GM18858 (cell line): ENCODE data around the gene TTC3.

ENCODE experiments used
- ATAC-seq: cut with Tn5 transposase; IDR thresholded peaks from one replicate; pipeline ENCODE4 v1.9.1; 2021; ENCODE audit not compliant: unreplicated experiment

TTC3 gene

DNA sequence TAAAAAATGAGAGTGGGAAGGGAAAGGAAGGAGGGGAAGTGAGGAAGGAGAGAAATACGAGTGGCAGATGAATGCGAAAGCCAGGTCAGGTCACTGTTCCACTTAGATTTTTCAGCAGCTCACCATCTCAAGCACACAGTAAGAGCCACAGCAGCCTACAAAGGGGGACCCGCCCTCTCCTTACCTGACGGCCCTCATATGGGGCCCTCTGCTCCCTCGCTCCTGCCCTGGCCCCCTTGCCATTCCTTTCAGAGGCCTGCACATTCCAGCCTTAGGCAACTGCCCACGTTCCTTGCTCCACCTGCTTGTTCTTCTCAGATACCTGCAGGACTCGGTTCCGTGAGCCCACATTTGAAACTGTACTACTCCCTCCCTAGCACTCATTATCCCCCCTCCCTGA lies 172.1 kb downstream of the TTC3 start:
- no peak for ATAC-seq

DNA sequence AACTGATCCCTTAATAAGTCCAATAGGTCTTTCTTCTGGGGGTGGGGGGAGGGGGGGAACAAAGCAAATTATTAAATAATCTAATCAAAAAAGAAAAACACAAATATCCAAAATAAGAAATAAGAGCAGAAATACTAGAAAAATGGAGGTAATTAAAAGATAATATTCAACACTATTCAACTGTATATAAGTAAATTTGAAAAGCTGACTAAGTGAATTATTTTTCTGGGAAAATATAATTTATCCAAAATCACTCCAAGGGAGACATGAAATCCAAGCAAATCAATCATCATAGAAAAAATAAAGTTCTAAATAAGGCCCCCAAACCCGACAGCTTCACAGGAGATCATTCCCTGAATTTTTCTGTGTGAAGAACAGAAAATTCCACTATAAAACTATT lies 175.2 kb downstream of the TTC3 start:
- no peak for ATAC-seq

DNA sequence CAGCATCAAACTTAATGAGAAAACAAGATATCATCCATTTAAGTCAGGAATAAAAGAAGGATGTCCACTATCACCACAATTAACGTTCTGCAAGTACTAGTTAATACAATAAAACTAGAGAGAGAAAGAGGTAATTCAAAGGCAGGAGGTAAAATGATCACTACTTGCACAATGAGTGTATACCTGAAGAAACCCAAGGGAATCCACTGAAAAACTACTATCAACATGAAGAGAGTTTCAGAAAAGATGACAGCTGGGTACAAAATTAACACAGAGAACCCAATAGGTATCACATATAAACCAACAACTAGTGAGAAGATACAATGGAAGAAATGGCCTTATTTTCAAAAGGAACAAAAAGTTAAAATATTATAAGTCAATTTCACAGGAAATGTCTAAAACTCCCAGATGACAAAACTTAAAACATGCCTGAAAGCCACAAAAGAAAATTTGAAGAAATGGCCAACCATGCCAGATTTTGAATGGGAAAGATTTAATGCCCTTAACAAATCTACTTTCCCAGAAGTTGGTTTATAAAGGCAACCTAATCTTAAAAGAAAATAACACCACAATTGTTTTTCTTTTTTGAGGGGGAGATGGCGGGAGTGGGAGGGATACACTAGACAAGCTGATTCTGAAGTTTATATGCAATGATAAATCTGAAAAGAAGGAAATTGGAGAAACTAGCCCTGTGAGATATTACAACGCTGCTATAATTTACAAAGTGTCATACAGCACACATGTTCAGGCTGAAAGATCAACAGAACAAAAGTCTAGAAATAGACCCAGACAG lies 176.3 kb downstream of the TTC3 start:
- ATAC-seq = no peak

DNA sequence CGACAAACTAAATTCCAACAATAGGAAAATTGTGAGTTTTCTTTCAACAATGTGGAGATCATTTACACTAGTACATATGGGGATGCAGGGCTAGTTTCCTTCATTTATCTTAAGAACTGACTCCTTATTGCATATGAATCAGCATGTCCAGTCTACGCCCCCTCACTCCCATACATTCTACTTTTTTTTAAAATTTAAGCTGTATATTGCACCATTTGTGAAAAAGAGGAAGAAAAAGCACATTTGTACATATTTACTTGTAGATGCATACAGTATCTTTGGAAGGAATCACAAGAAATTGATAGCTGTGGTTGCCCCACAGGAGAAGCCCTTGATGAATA lies 178.2 kb downstream of the TTC3 start:
- no peak for ATAC-seq
